Lung (tissue), 12 donors: ENCODE data around the gene GPR141. TPM values are rescaled to one million over a fixed set of nuclear protein-coding genes. Genes with fewer than 3 reads are reported as not detected.

Experiments
- ATAC-seq: fragments of 200-7000 bp; cut with Tn5 transposase; one replicate; pipeline ENCODE4 v1.9.1; 2020; ENCODE audit warnings: moderate number of reproducible peaks; ENCODE audit not compliant: insufficient read depth, low FRiP score
- DNase-seq, 3 donors: peaks; one replicate each; pipeline ENCODE4 v3.0.0-alpha.2; 2013 to 2017
- H3K27ac ChIP-seq, 2 donors: one replicate each; pipeline ENCODE4 v1.5.1; 2013; ENCODE audit warnings: mild to moderate bottlenecking in 2 of 2, moderate library complexity in 2 of 2, control low read depth in 1 of 2, inconsistent platforms in 1 of 2, low read depth in 1 of 2, low read length in 1 of 2
- H3K27me3 ChIP-seq, 3 donors: one replicate each; pipeline ENCODE4 v1.5.1; 2013; ENCODE audit warnings: low read length in 2 of 3; ENCODE audit not compliant: control insufficient read depth in 3 of 3, insufficient read depth in 3 of 3
- H3K36me3 ChIP-seq, 4 donors: one replicate each; pipeline ENCODE4 v1.5.1; 2013; ENCODE audit warnings: low read length in 4 of 4, mild to moderate bottlenecking in 1 of 4, moderate library complexity in 1 of 4; ENCODE audit not compliant: control insufficient read depth in 4 of 4, insufficient read depth in 4 of 4
- H3K4me1 ChIP-seq, 5 donors: one replicate each; pipeline ENCODE4 v1.5.1; 2013; ENCODE audit warnings: low read length in 5 of 5, mild to moderate bottlenecking in 2 of 5, moderate library complexity in 1 of 5; ENCODE audit not compliant: control insufficient read depth in 5 of 5, insufficient read depth in 5 of 5
- H3K4me3 ChIP-seq: one replicate; pipeline ENCODE4 v1.5.1; 2013; ENCODE audit warnings: mild to moderate bottlenecking, control low read depth, moderate library complexity
- H3K9ac ChIP-seq, 2 donors: one replicate each; pipeline ENCODE4 v1.5.1; 2013; ENCODE audit warnings: low read length in 2 of 2, control low read depth in 1 of 2; ENCODE audit not compliant: insufficient read depth in 1 of 2
- H3K9me3 ChIP-seq, 4 donors: one replicate each; pipeline ENCODE4 v1.5.1; 2013; ENCODE audit warnings: low read length in 3 of 4, mild to moderate bottlenecking in 1 of 4, moderate library complexity in 1 of 4; ENCODE audit not compliant: control insufficient read depth in 4 of 4, insufficient read depth in 3 of 4
- WGBS, 2 donors: extraction: QIAGEN DNeasy Blood & Tissue Kit; methylation state at CpG; one replicate each; pipeline ENCODE4 v1.1.7; 2013; 5-methylcytosine and 5-hydroxymethylcytosine counted together
- polyA plus RNA-seq, 2 donors: library from polyadenylated mRNA; stranded (reverse); fragments of 200-250 nt; gene quantifications; one replicate each; pipeline ENCODE4 v1.2.1, GENCODE V29; 2013
- total RNA-seq, 2 donors: library from RNA; depleted of rRNA in 1 of 2; stranded (reverse); fragments of >200 nt in 1 of 2; gene quantifications; one replicate each; pipeline ENCODE4 v1.2.1, GENCODE V29; 2014 to 2021
- TF ChIP-seq, protein P1 (sequence below): IDR thresholded peaks from 2 replicates; pipeline ENCODE4 v1.5.1; 2012; ENCODE audit warnings: mild to moderate bottlenecking; ENCODE audit errors: control extremely low read depth, extremely low read depth
- donor health status: control.
- donor health status: control.
- donor health status: Bipolar disorder and iron deficiency.
- donor health status: healthy.
- donor health status: DM: yes; HTN: yes; CAD: no.

The GPR141 gene
- total and polyA plus RNA-seq, 4 donors, result 0.39 to 8.7 (median 4.7) TPM

DNA sequence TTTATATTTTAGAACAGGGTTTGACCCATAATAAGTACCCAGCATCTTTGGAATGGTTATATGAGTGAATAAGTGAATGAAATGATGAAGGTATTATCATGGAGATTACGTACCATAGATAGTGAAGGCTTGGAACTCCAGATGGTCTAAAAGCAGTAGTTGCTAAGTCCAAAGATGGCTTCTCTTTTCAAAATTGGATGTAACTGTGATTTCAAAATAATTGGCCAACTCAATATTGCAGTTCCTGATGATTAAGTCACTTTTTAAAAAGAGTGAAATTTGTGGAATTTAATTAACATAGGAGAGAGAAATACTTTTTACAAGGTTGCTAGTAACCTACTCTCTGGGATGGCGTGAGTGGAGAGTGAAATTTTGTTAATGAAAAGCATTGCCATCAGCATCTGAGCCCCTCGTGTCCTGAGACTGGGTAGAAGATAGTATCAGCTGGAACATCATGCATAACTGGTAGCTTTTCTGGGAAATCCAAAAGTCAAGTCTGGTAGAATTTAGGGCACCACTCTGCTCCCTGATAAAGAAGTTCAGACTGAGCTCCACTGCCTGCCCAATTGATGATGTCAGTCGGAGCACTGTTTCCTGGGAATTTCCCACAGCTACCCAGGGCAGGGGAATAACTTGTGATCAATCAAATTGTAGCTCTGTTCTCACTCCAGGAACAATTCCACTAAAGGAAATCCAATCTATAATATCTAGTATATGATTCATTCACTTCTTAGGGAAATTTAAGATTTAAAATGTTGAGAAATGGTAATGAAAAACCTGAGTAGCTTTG is 3.2 kb downstream of the GPR141 start:
- ATAC-seq, result no peak
- no peak overlapping the region for H3K4me3 ChIP-seq
- no peaks in the 10 kb centered on the region for H3K27me3 ChIP-seq
- H3K27ac ChIP-seq, result no peak overlapping the region
- H3K9me3 ChIP-seq, result no peaks in the 10 kb centered on the region
- 56 to 70% methylated on average over 4 of the region's 4 CpGs for WGBS, 2 donors
- H3K9ac ChIP-seq, result no peak overlapping the region
- TF ChIP-seq, protein P1, sequence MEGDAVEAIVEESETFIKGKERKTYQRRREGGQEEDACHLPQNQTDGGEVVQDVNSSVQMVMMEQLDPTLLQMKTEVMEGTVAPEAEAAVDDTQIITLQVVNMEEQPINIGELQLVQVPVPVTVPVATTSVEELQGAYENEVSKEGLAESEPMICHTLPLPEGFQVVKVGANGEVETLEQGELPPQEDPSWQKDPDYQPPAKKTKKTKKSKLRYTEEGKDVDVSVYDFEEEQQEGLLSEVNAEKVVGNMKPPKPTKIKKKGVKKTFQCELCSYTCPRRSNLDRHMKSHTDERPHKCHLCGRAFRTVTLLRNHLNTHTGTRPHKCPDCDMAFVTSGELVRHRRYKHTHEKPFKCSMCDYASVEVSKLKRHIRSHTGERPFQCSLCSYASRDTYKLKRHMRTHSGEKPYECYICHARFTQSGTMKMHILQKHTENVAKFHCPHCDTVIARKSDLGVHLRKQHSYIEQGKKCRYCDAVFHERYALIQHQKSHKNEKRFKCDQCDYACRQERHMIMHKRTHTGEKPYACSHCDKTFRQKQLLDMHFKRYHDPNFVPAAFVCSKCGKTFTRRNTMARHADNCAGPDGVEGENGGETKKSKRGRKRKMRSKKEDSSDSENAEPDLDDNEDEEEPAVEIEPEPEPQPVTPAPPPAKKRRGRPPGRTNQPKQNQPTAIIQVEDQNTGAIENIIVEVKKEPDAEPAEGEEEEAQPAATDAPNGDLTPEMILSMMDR, result no peak
- DNase-seq, result no peak
- peaks cover 0 to 15% (median 0%) of the 10 kb centered on the region in 5 donors for H3K4me1 ChIP-seq
- peaks cover 0 to 1% (median 0%) of the 10 kb centered on the region in 4 donors for H3K36me3 ChIP-seq

- TF ChIP-seq, protein P1, result no peak
- peaks cover 0 to 1% (median 0%) of the 10 kb centered on the region in 4 donors for H3K36me3 ChIP-seq
- H3K9me3 ChIP-seq, result no peaks in the 10 kb centered on the region
- H3K9ac ChIP-seq, result no peak overlapping the region
- no peaks in the 10 kb centered on the region for H3K4me1 ChIP-seq
- no peak overlapping the region for H3K27ac ChIP-seq
- WGBS, 2 donors, result 46 to 75% methylated on average over 11 of the region's 11 CpGs
- H3K27me3 ChIP-seq, result no peaks in the 10 kb centered on the region
- no peak for DNase-seq
- no peak for ATAC-seq
- H3K4me3 ChIP-seq, result no peak overlapping the region
Observed at GRCh38 chr7:37690206-37690605, 6.6 kb downstream of the GPR141 start.

DNA sequence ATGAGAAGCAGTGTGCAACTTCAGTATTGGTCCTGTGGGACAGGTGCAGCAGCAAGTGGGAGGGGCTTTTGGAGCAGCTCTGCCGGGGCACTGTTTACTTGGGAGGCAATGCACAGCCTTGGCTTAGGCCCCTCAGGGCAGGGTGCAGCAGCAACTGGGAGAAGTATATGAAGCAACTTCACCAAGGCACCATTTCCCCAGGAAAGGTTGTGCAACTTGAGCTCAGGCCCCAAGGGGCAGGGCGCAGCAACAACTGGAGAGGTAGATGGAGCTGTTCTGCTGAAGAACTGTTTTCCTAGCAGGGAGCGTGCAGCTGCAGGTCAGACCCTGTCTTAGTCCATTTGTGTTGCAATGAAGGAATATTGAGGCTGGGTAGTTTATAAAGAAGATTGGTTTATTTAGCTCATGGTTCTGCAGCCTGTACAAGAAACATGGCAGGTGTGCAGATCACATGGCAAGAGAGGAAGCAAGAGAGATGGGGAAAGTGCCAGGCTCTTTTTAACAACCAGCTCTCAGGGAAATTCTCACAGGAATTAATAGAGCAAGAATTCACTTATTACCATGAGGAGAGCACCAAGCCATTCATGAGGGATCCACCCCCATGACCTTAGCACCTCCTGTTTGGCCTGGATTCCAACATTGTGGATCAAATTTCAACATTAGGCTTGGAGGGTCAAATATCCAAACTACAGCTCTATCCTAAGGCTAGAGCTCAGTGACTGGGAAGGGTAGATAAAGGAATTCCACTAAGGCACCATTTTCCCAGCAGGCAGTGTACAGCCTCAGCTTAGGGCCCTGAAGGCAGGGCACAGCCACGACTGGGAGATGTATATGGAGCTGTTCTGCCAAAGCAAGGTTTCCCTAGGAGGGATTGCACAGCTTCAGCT is 10.9 kb downstream of the GPR141 start:
- DNase-seq, result no peak
- no peak overlapping the region for H3K27ac ChIP-seq

More for the DNA sequence above, 10.9 kb downstream of the GPR141 start:
- H3K36me3 ChIP-seq, result no peaks in the 10 kb centered on the region
- peaks cover 0 to 1% (median 0%) of the 10 kb centered on the region in 4 donors for H3K9me3 ChIP-seq
- TF ChIP-seq, protein P1, result no peak
- no peak overlapping the region for H3K4me3 ChIP-seq
- H3K9ac ChIP-seq, result no peak overlapping the region
- 44 to 63% methylated on average over 4 of the region's 4 CpGs for WGBS, 2 donors
- H3K4me1 ChIP-seq, result no peaks in the 10 kb centered on the region
- no peaks in the 10 kb centered on the region for H3K27me3 ChIP-seq
- no peak for ATAC-seq
